ENCODE measurements around the gene VPS33A. TPM values are rescaled to one million over a fixed set of nuclear protein-coding genes. Genes with fewer than 3 reads are reported as not detected.

Gene VPS33A
- total and polyA plus RNA-seq, 9 donors = 9.4 to 22.5 (median 13.1) TPM

DNA sequence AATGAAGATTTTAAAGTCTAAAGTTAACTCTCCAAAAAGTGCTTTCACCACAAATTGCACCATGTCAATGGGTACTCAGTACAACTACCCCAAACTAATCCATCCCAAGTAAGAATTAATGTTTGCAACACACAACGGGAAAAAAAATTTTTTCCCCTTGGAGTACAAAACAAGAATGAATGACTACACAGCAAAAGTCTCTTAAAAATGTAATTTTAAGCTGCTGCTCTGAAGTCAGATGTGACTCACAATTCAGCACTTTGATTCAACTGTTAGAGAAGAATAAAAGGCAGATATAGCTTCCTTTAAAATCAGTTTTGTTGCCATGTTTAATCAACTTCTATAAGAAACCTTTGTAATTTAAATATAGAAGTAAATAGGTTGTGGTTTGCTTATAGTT is 42.5 kb upstream of the VPS33A start:
- WGBS, 3 donors = 89 to 98% (median 91%) methylated on average over 1 of the region's 1 CpG
- DNase-seq = no peak
- intact Hi-C loops (cut with DNase I) = no loop called here

DNA sequence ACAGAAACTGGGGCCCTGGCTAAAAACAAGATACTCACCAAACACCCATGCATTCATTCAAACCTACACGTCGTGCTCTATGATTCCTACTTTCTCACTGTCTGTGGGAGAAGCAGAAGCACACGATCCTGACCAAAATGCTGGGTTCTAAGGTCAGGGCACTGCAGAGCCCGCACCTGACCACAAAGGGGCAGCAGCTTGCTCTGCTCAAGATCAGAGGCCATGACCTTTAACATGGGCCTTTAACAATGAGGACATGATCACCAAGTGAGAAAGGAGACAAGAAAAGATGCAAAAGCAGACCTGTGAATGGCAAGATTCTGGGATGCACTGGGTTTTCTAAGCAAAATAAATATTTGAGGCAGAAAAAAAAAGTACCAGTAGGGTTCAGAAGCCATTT is 40.1 kb upstream of the VPS33A start:
- H3K36me3 ChIP-seq = no peaks in the 10 kb centered on the region
- no peak for DNase-seq
- H3K27ac ChIP-seq = no peak overlapping the region
- intact Hi-C loops (cut with DNase I) = no loop called here
- no peak overlapping the region for H3K4me3 ChIP-seq
- no peaks in the 10 kb centered on the region for H3K27me3 ChIP-seq
- H3K4me1 ChIP-seq (ENCODE audit: insufficient read depth) = no peaks in the 10 kb centered on the region
- H3K9me3 ChIP-seq = no peaks in the 10 kb centered on the region
- 73 to 82% (median 74%) methylated on average over 4 of the region's 4 CpGs for WGBS, 3 donors
- TF ChIP-seq EP300 (IDR thresholded peaks at IDR 0.05) (no peak), POLR2A (IDR thresholded peaks at IDR 0.05) (no peak)
- TF ChIP-seq, protein P1, sequence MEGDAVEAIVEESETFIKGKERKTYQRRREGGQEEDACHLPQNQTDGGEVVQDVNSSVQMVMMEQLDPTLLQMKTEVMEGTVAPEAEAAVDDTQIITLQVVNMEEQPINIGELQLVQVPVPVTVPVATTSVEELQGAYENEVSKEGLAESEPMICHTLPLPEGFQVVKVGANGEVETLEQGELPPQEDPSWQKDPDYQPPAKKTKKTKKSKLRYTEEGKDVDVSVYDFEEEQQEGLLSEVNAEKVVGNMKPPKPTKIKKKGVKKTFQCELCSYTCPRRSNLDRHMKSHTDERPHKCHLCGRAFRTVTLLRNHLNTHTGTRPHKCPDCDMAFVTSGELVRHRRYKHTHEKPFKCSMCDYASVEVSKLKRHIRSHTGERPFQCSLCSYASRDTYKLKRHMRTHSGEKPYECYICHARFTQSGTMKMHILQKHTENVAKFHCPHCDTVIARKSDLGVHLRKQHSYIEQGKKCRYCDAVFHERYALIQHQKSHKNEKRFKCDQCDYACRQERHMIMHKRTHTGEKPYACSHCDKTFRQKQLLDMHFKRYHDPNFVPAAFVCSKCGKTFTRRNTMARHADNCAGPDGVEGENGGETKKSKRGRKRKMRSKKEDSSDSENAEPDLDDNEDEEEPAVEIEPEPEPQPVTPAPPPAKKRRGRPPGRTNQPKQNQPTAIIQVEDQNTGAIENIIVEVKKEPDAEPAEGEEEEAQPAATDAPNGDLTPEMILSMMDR (IDR thresholded peaks at IDR 0.05) = no peak

More for the DNA sequence above, 42.5 kb upstream of the VPS33A start:
- no peak for TF ChIP-seq EP300 (IDR thresholded peaks at IDR 0.05)
- TF ChIP-seq, protein P1 (IDR thresholded peaks at IDR 0.05) = no peak
- no peak for TF ChIP-seq POLR2A (IDR thresholded peaks at IDR 0.05)
- Histone ChIP-seq H3K27me3 (no peaks in the 10 kb centered on the region), H3K4me1 (ENCODE audit: insufficient read depth) (no peaks in the 10 kb centered on the region), H3K9me3 (no peaks in the 10 kb centered on the region), H3K27ac (no peak overlapping the region), H3K36me3 (no peaks in the 10 kb centered on the region), H3K4me3 (no peak overlapping the region)

DNA sequence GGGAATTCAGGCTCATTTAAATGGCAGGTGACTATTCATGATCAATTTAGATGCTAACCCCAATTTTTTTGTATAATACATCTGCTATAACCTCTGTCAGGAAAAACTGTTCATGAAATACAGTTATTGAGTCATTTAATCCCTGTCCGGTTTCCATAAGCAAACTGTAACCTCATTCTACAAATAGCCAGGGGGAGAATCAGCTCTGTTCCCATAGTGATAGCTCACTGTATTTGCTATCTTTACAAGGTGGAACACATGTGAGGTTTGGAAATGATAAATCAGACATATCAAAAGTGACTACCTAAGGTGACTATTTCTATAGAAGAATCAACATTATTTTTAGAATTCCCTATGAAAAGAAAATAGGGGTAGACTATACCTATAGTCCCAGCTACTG is 38.6 kb upstream of the VPS33A start:
- intact Hi-C loops (cut with DNase I) = no loop called here
- no peaks in the 10 kb centered on the region for H3K36me3 ChIP-seq
- no peaks in the 10 kb centered on the region for H3K27me3 ChIP-seq
- no peak overlapping the region for H3K4me3 ChIP-seq
- TF ChIP-seq, protein P1 (IDR thresholded peaks at IDR 0.05) = no peak
- no peak for TF ChIP-seq POLR2A (IDR thresholded peaks at IDR 0.05)
- no peak for TF ChIP-seq EP300 (IDR thresholded peaks at IDR 0.05)
- WGBS, 3 donors = 81 to 94% (median 89%) methylated on average over 1 of the region's 1 CpG
- H3K27ac ChIP-seq = no peak overlapping the region
- no peak for DNase-seq
- H3K4me1 ChIP-seq (ENCODE audit: insufficient read depth) = no peaks in the 10 kb centered on the region
- no peaks in the 10 kb centered on the region for H3K9me3 ChIP-seq

DNA sequence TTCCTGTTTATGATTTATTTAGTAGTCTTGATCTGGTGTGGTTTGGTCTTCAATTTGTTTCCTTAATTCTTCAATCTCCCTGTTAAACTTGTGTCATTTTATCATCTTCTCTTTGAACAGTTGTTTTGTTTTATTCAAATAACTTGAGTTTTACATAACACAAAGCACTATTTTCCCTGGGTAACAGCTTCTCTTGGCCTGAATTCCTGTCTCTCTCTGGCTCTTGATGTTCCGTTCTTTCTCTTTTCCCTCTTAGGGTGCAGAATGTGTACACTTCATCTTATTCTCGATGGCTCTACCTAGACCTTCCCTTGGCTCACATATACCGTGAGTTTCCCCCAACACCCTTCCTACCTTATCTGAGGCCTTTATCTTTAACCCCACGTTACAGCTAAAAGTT is 36.8 kb upstream of the VPS33A start:
- DNase-seq = no peak
- no peak overlapping the region for H3K27ac ChIP-seq
- no peaks in the 10 kb centered on the region for H3K4me1 ChIP-seq (ENCODE audit: insufficient read depth)
- no peaks in the 10 kb centered on the region for H3K36me3 ChIP-seq
- TF ChIP-seq POLR2A (IDR thresholded peaks at IDR 0.05) = no peak
- TF ChIP-seq, protein P1 (IDR thresholded peaks at IDR 0.05) = no peak
- 54 to 74% (median 68%) methylated on average over 4 of the region's 4 CpGs for WGBS, 3 donors
- intact Hi-C loops (cut with DNase I) = no loop called here
- no peak overlapping the region for H3K4me3 ChIP-seq
- no peaks in the 10 kb centered on the region for H3K9me3 ChIP-seq
- no peaks in the 10 kb centered on the region for H3K27me3 ChIP-seq
